Vagina (tissue), 2 donors: ENCODE measurements around the gene PDCD4.

Experiments used
- CTCF ChIP-seq, 3 experiments: fragments of 450-650 bp in 2 of 3; fragments of 200-600 bp in 1 of 3; sonication (generic) in 1 of 3; IDR thresholded peaks; one replicate each; pipeline ENCODE4 v1.5.1; 2017 to 2019; ENCODE audit warnings: antibody characterized with exemption in 3 of 3, mild to moderate bottlenecking in 2 of 3, moderate library complexity in 2 of 3
- POLR2A ChIP-seq, 2 donors: fragments of 450-650 bp; IDR thresholded peaks; one replicate each; pipeline ENCODE4 v1.6.1; 2017; ENCODE audit warnings: antibody characterized with exemption in 2 of 2, mild to moderate bottlenecking in 2 of 2, moderate library complexity in 2 of 2
- POLR2AphosphoS5 ChIP-seq, 2 donors: sonication (generic); formaldehyde crosslinking; IDR thresholded peaks; one replicate each; pipeline ENCODE4 v1.9.0; 2017; ENCODE audit warnings: antibody characterized with exemption in 2 of 2, mild to moderate bottlenecking in 2 of 2, low read depth in 1 of 2; ENCODE audit not compliant: insufficient read depth in 1 of 2

DNA sequence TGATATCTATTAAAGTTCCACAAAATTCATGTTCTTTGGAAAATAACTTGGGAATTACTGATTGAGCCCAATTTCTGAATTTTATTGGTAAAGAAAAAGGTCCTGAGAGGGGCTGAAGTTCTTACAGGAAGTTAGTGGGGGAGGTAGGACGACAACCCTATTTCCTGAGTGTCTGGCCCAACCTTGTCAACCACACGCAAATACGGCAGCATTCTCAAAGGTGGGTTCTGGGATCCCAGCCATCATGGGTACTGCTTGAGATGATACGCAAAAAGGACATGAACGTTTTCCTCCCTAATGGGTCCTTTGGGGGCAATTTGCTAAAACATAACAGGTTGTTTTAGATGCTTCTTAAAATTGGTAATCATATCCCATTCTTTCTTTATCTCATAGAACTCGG, 2.7 kb upstream of the PDCD4 start:
- TF ChIP-seq CTCF (IDR thresholded peaks at IDR 0.05) = no peak
- TF ChIP-seq POLR2AphosphoS5 (IDR thresholded peaks at IDR 0.05; ENCODE audit: insufficient read depth in 1 of 2, low read depth in 1 of 2) = no peak
- no peak for TF ChIP-seq POLR2A (IDR thresholded peaks at IDR 0.05)
